GM23248 (cell line): ENCODE data around the gene RGL1. TPM values are rescaled to one million over a fixed set of nuclear protein-coding genes. Genes with fewer than 3 reads are reported as not detected.

Experiments used
- DNase-seq: peaks from one replicate; pipeline ENCODE4 v3.0.0-alpha.2; 2015
- H2AFZ ChIP-seq: fragments of 200-600 bp; sonication (generic); 2 replicates; pipeline ENCODE4 v1.6.1; 2016; ENCODE audit warnings: antibody characterized with exemption
- H3F3A ChIP-seq: fragments of 200-600 bp; sonication (generic); 2 replicates; pipeline ENCODE4 v1.6.1; 2016; ENCODE audit warnings: mild to moderate bottlenecking, antibody characterized with exemption, mixed run types; ENCODE audit not compliant: insufficient read depth
- H3K27ac ChIP-seq: fragments of 200-600 bp; sonication (generic); 2 replicates; pipeline ENCODE4 v1.5.1; 2016; ENCODE audit warnings: mild to moderate bottlenecking
- H3K27me3 ChIP-seq: fragments of 200-600 bp; sonication (generic); replicated peaks from 2 replicates; pipeline ENCODE4 v1.6.1; 2016; ENCODE audit warnings: mild to moderate bottlenecking; ENCODE audit not compliant: insufficient read depth
- H3K36me3 ChIP-seq: fragments of 200-600 bp; sonication (generic); 2 replicates; pipeline ENCODE4 v1.6.1; 2016; ENCODE audit warnings: low read depth, mild to moderate bottlenecking
- H3K4me1 ChIP-seq: fragments of 200-600 bp; sonication (generic); 2 replicates; pipeline ENCODE4 v1.6.1; 2016; ENCODE audit warnings: mild to moderate bottlenecking; ENCODE audit not compliant: insufficient read depth
- H3K4me2 ChIP-seq: fragments of 200-600 bp; sonication (generic); one replicate; pipeline ENCODE4 v1.6.1; 2016; ENCODE audit warnings: mild to moderate bottlenecking; ENCODE audit not compliant: unreplicated experiment
- H3K4me3 ChIP-seq: fragments of 200-600 bp; sonication (generic); 2 replicates; pipeline ENCODE4 v1.5.1; 2016; ENCODE audit warnings: mild to moderate bottlenecking
- H3K79me2 ChIP-seq: fragments of 200-600 bp; sonication (generic); 2 replicates; pipeline ENCODE4 v1.6.1; 2016; ENCODE audit warnings: mild to moderate bottlenecking; ENCODE audit not compliant: insufficient read depth
- H3K9ac ChIP-seq: fragments of 200-600 bp; sonication (generic); 2 replicates; pipeline ENCODE4 v1.6.1; 2016; ENCODE audit warnings: mild to moderate bottlenecking
- H3K9me2 ChIP-seq: fragments of 200-600 bp; sonication (generic); 2 replicates; pipeline ENCODE4 v1.6.1; 2016; ENCODE audit warnings: mixed run types, mild to moderate bottlenecking, moderate library complexity; ENCODE audit not compliant: insufficient read depth
- H3K9me3 ChIP-seq: fragments of 200-600 bp; sonication (generic); one replicate; pipeline ENCODE4 v1.6.1; 2017; ENCODE audit warnings: low read depth
- H4K20me1 ChIP-seq: fragments of 200-600 bp; sonication (generic); 2 replicates; pipeline ENCODE4 v1.6.0; 2016; ENCODE audit not compliant: insufficient read depth
- EZH2 ChIP-seq: fragments of 200-600 bp; sonication (generic); IDR thresholded peaks from 2 replicates; pipeline ENCODE4 v1.6.1; 2018; ENCODE audit warnings: antibody characterized with exemption, mild to moderate bottlenecking; ENCODE audit not compliant: insufficient read depth, poor library complexity, severe bottlenecking
- EZH2phosphoT487 ChIP-seq: fragments of 200-600 bp; sonication (generic); IDR thresholded peaks from 2 replicates; pipeline ENCODE4 v1.6.1; 2018; ENCODE audit warnings: antibody characterized with exemption, moderate library complexity, mild to moderate bottlenecking, low read depth; ENCODE audit not compliant: insufficient read depth
- WGBS, 2 experiments: methylation state at CpG; one replicate each; pipeline ENCODE4 v1.1.6; 2015 to 2017; ENCODE audit warnings: low lambda C conversion rate in 2 of 2, low coverage in 1 of 2; ENCODE audit errors: missing lambda C conversion rate in 2 of 2; 5-methylcytosine and 5-hydroxymethylcytosine counted together
- in situ Hi-C: fragments of 300-500 bp; cut with MboI; formaldehyde crosslinking; loops from 2 replicates; pipeline ENCODE4 v1.15.0; 2020
- polyA plus RNA-seq: library from polyadenylated mRNA; unstranded; fragments of >200 nt; fragmentation: Nextera tagmentation; extraction: Ambion mirVana; gene quantifications from 2 replicates; pipeline ENCODE4 v1.2.1, GENCODE V29; 2016
- total RNA-seq: library from RNA; depleted of rRNA; stranded (reverse); fragments of >200 nt; shearing (Covaris generic); gene quantifications from 2 replicates; pipeline ENCODE4 v1.2.3, GENCODE V29; 2014

The RGL1 gene
- total and polyA plus RNA-seq, 2 experiments from 2014 or later: 9.4 to 13.4 TPM

- H3K9ac ChIP-seq: no peak overlapping the region
- no peaks in the 10 kb centered on the region for H3K36me3 ChIP-seq
- no peaks in the 10 kb centered on the region for H3F3A ChIP-seq
- H2AFZ ChIP-seq: no peak overlapping the region
- H3K9me3 ChIP-seq: no peaks in the 10 kb centered on the region
- H3K4me1 ChIP-seq: no peaks in the 10 kb centered on the region
- in situ Hi-C loops: no loop called here
- 53 to 60% methylated on average over 4 of the region's 4 CpGs for WGBS, 2 experiments
- DNase-seq: no peak
- TF ChIP-seq EZH2 (no peak), EZH2phosphoT487 (no peak)
- no peaks in the 10 kb centered on the region for H3K27me3 ChIP-seq
- no peaks in the 10 kb centered on the region for H3K9me2 ChIP-seq
- no peak overlapping the region for H3K27ac ChIP-seq
- H3K4me3 ChIP-seq: no peak overlapping the region
- H4K20me1 ChIP-seq: no peaks in the 10 kb centered on the region
- no peaks in the 10 kb centered on the region for H3K79me2 ChIP-seq
- H3K4me2 ChIP-seq: no peak overlapping the region
Observed at GRCh38 chr1:183945428-183946319, 140.8 kb downstream of the RGL1 start.

GRCh38 chr1:183946320-183946613 lies 141.3 kb downstream of the RGL1 start:
- Histone ChIP-seq H3K4me2 (no peak overlapping the region), H3K9me2 (no peaks in the 10 kb centered on the region), H3K27me3 (no peaks in the 10 kb centered on the region), H3F3A (no peaks in the 10 kb centered on the region), H3K9me3 (no peaks in the 10 kb centered on the region), H3K9ac (no peak overlapping the region), H3K4me1 (no peaks in the 10 kb centered on the region), H4K20me1 (no peaks in the 10 kb centered on the region), H3K27ac (no peak overlapping the region), H3K36me3 (no peaks in the 10 kb centered on the region), H2AFZ (no peak overlapping the region), H3K4me3 (no peak overlapping the region), H3K79me2 (no peaks in the 10 kb centered on the region)
- no peak for DNase-seq
- in situ Hi-C loops: no loop called here
- 93 to 96% methylated on average over 1 of the region's 1 CpG for WGBS, 2 experiments
- TF ChIP-seq EZH2phosphoT487: no peak
- TF ChIP-seq EZH2: no peak

GRCh38 chr1:183947988-183948387 lies 143.1 kb downstream of the RGL1 start:
- Histone ChIP-seq H3K27ac (no peak overlapping the region), H2AFZ (no peak overlapping the region), H3K4me2 (no peak overlapping the region), H3F3A (no peaks in the 10 kb centered on the region), H4K20me1 (no peaks in the 10 kb centered on the region), H3K36me3 (no peaks in the 10 kb centered on the region), H3K9me2 (no peaks in the 10 kb centered on the region), H3K4me1 (no peaks in the 10 kb centered on the region), H3K9me3 (no peaks in the 10 kb centered on the region), H3K79me2 (no peaks in the 10 kb centered on the region), H3K4me3 (no peak overlapping the region), H3K9ac (no peak overlapping the region), H3K27me3 (no peaks in the 10 kb centered on the region)
- 30 to 37% methylated on average over 1 of the region's 1 CpG for WGBS, 2 experiments
- in situ Hi-C loops: no loop called here
- TF ChIP-seq EZH2phosphoT487 (no peak), EZH2 (no peak)
- DNase-seq: no peak

GRCh38 chr1:183952101-183952500 lies 147.2 kb downstream of the RGL1 start:
- Histone ChIP-seq H3K27me3 (no peaks in the 10 kb centered on the region), H3K4me2 (no peak overlapping the region), H3K9ac (no peak overlapping the region), H3K4me1 (peaks cover 8% of the 10 kb centered on the region), H3K9me2 (no peaks in the 10 kb centered on the region), H2AFZ (no peak overlapping the region), H3K27ac (no peak overlapping the region), H3F3A (peaks cover 9% of the 10 kb centered on the region), H3K9me3 (no peaks in the 10 kb centered on the region), H4K20me1 (no peaks in the 10 kb centered on the region), H3K79me2 (no peaks in the 10 kb centered on the region), H3K36me3 (no peaks in the 10 kb centered on the region), H3K4me3 (no peak overlapping the region)
- TF ChIP-seq EZH2 (no peak), EZH2phosphoT487 (no peak)
- WGBS, 2 experiments: 75 to 97% methylated on average over 1 of the region's 1 CpG
- no peak for DNase-seq
- in situ Hi-C loops: no loop called here
